IPS DF 19.7 (cell line): ENCODE measurements around the gene BAIAP3.
"Not testable (repeated sequence)": the region's sequence is repeated elsewhere in the genome, so short reads cannot be mapped to it uniquely, and the experiment has no call there.

ENCODE experiments used
- DNase-seq: peaks from one replicate; pipeline ENCODE4 v3.0.0-alpha.2; 2013; ENCODE audit warnings: low read depth, low spot score

Gene BAIAP3

GRCh38 chr16:1333149-1333812 lies at the start of gene BAIAP3:
Gene BAIAP3 (plus strand): TSS chr16:1333645. CDS start chr16:1338550, 4,905 bp downstream.
- no peak for DNase-seq

- no peak for DNase-seq
Measured at GRCh38 chr16:1283996-1284616, 49.3 kb upstream of the BAIAP3 start.

GRCh38 chr16:1285669-1286512 lies 47.6 kb upstream of the BAIAP3 start:
- DNase-seq, result no peak

- no peak for DNase-seq
Measured at GRCh38 chr16:1286513-1287094, 46.8 kb upstream of the BAIAP3 start.

GRCh38 chr16:1287982-1288670 lies 45.3 kb upstream of the BAIAP3 start:
- no peak for DNase-seq

GRCh38 chr16:1288813-1289476 lies 44.5 kb upstream of the BAIAP3 start:
- no peak for DNase-seq

GRCh38 chr16:1289477-1289866 lies 44.0 kb upstream of the BAIAP3 start:
- DNase-seq, result no peak

GRCh38 chr16:1290063-1290501 lies 43.4 kb upstream of the BAIAP3 start:
- DNase-seq, result no peak

- DNase-seq, result no peak
Measured at GRCh38 chr16:1290860-1291575, 42.4 kb upstream of the BAIAP3 start.

- DNase-seq, result no peak
Measured at GRCh38 chr16:1291576-1291974, 41.9 kb upstream of the BAIAP3 start.

- not testable (repeated sequence) for DNase-seq
Measured at GRCh38 chr16:1292208-1292607, 41.2 kb upstream of the BAIAP3 start.

GRCh38 chr16:1292808-1293207 lies 40.6 kb upstream of the BAIAP3 start:
- not testable (repeated sequence) for DNase-seq

GRCh38 chr16:1293921-1294656 lies 39.4 kb upstream of the BAIAP3 start:
- no peak for DNase-seq

- no peak for DNase-seq
Measured at GRCh38 chr16:1295465-1295864, 38.0 kb upstream of the BAIAP3 start.

- not testable (repeated sequence) for DNase-seq
Measured at GRCh38 chr16:1296688-1297017, 36.8 kb upstream of the BAIAP3 start.

GRCh38 chr16:1297018-1297696 lies 36.3 kb upstream of the BAIAP3 start:
- no peak for DNase-seq

- no peak for DNase-seq
Measured at GRCh38 chr16:1298406-1298805, 35.0 kb upstream of the BAIAP3 start.

GRCh38 chr16:1299012-1299867 lies 34.2 kb upstream of the BAIAP3 start:
- no peak for DNase-seq
